ENCODE measurements around the gene NTMT1.

The NTMT1 gene

DNA sequence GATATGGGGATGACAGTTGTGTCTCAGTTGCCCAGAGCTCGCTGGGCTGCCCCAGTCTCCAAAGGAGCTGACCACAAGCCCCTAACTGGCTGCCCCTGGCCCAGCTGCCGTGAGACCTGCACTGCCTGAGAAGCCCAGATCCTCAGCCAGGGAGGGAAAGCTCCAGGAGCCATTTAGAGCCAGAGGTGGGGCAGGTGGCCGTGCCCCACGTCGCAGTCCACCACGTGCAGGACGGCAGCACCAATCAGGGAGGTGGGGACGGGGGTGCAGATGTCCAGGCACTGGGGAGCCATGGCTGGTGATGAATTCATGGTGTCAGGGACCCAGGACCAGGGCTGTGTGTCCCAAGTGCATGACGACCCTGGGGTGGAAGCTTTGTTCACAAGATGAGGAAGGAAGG, 52.9 kb downstream of the NTMT1 start:
- DNase-seq (ENCODE audit: low read depth), result no peak

DNA sequence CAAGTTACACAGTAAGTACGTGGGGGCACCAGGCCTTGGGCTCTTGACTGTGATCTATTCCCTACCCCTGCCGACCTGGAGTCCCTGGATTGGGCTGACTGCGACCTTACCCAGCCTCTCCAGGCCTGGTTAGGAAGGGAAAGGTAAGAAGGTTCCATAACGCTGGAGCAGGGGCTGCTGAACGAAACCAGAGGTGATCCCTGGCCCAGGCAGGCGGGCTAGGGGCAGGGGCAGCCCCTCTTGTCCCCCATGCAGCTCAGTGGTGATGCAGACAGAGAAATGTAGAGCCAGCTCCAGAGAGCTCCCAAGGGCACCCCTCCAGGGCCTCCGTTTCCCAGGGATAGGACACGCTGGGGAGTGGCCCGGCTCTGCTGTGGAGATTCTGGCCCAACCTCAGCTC, 53.6 kb downstream of the NTMT1 start:
- no peak for DNase-seq (ENCODE audit: low read depth)

- no peak for DNase-seq (ENCODE audit: low read depth)
These were observed 56.0 kb downstream of the NTMT1 start for GRCh38 chr9:129681924-129682323.

DNA sequence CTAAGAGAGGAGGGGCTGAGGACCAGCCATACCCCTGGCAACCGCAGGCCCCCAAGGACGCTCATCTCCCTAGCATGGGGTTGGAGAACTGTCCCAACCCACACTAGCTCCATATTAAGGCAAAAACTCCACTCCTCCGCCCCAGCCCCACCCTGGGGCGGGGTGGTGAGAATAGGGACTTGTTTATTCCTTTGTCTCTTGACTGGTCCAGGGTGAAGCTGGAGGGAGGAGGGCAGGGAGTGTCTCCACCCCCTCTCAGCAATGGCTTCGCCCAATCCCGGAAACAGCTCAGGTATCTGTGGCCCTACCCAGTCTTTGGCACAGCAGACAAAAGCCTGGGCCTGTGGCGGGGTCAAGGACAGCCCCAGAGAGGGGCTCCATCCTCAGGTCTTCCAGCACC, 56.4 kb downstream of the NTMT1 start:
- DNase-seq (ENCODE audit: low read depth), result no peak

GRCh38 chr9:129685220-129685932, 59.4 kb downstream of the NTMT1 start:
- DNase-seq (ENCODE audit: low read depth), result no peak
